GM12873 (cell line): ENCODE data around the gene TOP2A.

Source experiments
- CTCF ChIP-seq: IDR thresholded peaks from 2 replicates; pipeline ENCODE4 v1.5.1; 2012; ENCODE audit warnings: low read depth, mild to moderate bottlenecking, moderate library complexity, low read length, control low read depth; ENCODE audit not compliant: insufficient read depth; ENCODE audit errors: missing control alignments

The TOP2A gene

DNA sequence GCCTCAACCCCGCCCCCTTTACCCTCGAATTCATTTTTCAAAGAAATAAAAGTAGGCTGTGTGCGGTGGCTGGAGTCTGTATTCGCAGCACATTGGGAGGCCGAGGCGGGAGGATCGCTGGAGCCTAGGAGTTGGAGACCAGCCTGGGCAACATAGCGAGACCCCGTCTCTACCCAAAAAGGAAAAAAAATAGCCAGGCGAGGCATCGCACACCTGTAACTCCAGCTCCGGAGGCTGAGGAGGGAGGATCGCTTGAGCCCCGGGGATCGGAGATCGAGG lies 671 bp upstream of the TOP2A start:
- TF ChIP-seq CTCF: no peak

DNA sequence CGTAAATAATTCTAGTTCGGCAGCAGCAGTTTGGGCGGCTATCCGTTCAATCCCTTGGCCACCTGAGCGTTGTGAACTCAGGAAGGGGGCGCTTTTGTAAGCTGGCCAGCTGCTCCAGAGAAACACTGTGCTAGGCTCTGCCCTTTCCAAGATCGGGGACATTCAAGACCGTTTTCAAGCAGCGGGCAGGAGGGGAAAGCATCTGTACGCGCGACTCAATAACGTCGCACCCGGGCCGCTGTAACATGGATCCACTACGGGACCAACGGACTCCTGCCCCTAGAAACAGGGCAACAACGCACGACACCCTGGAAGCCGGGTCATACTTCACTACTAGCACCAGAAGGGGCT lies 463 bp downstream of the TOP2A start:
- TF ChIP-seq CTCF: no peak

DNA sequence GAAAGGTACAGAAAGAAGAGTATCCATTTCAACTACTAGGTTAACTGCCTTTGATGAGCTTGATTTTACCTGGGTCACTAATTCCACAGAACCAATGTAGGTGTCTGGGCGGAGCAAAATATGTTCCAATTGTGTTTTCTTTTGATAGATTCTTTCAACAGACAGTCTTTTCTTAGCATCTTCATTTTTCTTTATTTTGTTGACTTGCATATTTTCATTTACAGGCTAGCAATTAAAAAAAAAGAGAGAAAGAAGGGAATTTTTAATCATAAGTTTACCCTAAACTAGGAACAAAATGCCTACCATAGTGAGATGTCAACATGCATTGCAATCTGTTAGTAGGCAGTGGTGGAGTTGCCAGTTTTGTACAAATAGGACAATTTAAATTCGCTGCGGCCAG lies 1.0 kb downstream of the TOP2A start:
- no peak for TF ChIP-seq CTCF

- peak; percentile 55 for TF ChIP-seq CTCF
These were observed 2.3 kb downstream of the TOP2A start for GRCh38 chr17:40415390-40415789.

DNA sequence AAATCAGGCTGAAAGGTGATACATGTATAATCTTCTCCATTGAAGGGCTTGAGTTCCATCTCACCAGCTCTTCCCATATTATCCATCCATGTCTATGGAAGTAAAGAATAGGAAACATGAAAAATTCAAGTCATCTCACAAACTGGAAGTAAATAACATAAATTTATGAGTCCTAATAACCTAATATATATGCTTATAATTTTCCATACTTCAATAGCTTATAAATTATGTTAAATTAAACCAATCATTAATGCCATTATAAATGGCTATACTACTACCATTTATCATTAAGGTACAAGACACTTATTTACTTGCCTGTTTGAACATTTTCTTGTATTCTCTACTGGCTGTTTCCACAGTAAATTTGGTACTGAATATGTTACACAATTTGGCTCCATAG lies 4.8 kb downstream of the TOP2A start:
- no peak for TF ChIP-seq CTCF

- no peak for TF ChIP-seq CTCF
These were observed 5.9 kb downstream of the TOP2A start for GRCh38 chr17:40411821-40412220.

GRCh38 chr17:40410082-40410481 lies 7.6 kb downstream of the TOP2A start:
- no peak for TF ChIP-seq CTCF

DNA sequence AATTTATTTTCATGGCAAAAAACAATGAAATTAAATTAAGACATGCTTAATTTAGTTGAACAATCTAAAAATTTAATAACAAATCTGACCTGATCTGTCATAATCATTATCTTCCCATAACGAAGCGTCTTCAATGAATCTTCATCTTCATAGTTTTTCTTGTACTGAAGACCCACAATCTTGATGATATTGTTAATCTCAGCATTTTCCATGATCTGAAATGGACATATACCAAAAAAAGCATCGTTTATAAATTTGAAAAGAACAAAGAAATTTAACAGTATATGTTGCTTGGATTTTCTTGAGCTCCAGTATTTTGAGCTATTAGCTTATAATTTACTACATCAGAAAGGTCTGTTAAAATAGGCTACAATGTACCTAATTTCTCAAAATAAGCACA lies 10.2 kb downstream of the TOP2A start:
- TF ChIP-seq CTCF: no peak
